Measurements from ENCODE around the gene KRT7. TPM values are rescaled to one million over a fixed set of nuclear protein-coding genes. Genes with fewer than 3 reads are reported as not detected.

KRT7 gene
- total and polyA plus RNA-seq, 5 donors, result 0.16 to 3.0 (median 1.0) TPM; not detected in 1

DNA sequence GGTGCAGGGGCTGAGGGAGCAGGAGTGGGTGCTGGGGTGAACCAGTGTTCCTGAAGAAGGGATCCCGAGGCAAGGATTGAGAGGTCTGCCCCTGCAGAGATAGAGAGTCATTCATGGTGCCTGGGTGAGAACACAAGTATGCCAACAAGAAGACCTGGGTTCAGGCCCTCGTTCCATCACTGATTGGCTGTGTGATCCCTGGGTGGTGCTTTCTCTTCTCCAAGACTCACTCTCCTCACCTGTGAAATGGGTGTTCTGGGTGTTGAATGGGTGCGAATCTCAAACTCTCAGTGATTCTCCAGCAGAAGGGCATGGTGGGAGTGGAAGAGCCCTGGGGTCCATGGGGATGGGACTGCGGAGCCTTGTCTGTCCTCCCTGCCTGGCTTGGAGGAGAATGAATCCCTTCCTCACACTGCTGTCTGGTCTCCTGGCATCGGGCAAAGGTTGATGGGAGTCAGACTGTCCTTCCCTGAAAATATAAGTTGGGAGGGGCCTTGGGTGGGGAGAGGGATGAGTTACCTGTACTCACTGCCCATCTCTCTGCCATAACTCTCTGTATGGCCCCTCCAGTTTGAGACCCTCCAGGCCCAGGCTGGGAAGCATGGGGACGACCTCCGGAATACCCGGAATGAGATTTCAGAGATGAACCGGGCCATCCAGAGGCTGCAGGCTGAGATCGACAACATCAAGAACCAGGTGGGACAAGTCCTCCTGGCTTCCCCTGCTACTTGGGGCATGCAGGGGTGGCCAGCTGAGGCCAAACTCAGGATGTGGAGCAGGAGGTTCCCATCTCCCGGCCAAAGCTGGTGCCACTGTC lies 9.6 kb downstream of the KRT7 start:
- Histone ChIP-seq H3K27me3 (ENCODE audit: control insufficient read depth, insufficient read depth) (no peaks in the 10 kb centered on the region), H3K27ac (ENCODE audit: low read length) (no peak overlapping the region), H3K9me3 (ENCODE audit: control insufficient read depth, low read length) (peaks cover 2% of the 10 kb centered on the region), H3K4me1 (ENCODE audit: control insufficient read depth, insufficient read depth, low read length) (peaks cover 8% of the 10 kb centered on the region), H3K4me3 (ENCODE audit: low read length) (no peak overlapping the region)
- WGBS, result 93% methylated on average over 11 of the region's 11 CpGs
- ATAC-seq (no peak), DNase-seq (no peak)
- intact Hi-C loops (cut with DNase I), result no loop called here

DNA sequence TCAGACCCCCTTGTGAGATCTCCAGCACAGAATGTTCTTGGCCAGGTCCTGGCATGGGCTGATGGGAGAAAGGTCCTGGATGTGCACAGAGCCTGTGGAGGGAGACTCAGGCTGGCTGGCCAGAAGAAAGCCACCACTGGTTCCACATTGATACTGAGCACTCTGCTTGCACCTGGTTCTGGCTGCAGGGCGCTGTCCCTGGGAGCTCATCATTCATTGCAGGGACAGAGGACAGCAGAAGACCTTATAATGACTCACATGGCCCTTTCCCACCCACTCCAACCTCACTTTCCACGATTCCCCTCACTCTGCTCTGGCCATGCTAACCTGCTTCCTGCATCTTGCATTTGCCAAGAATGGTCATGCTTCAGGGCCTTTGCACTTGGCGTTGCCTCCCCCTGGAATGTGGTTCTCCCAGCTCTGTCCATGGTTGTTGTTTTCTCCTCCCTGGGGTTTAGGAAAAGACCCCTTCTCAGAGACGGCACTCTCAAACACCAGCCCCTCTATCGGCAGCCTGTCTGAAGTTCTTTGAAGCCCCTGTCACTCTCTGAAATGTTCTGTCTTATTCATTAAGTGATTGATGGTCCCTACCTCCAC lies 10.3 kb downstream of the KRT7 start:
- intact Hi-C loops (cut with DNase I), result no loop called here
- ATAC-seq (no peak), DNase-seq (no peak)
- no peaks in the 10 kb centered on the region for H3K27me3 ChIP-seq (ENCODE audit: control insufficient read depth, insufficient read depth)
- H3K4me1 ChIP-seq (ENCODE audit: control insufficient read depth, insufficient read depth, low read length), result peaks cover 8% of the 10 kb centered on the region
- peaks cover 2% of the 10 kb centered on the region for H3K9me3 ChIP-seq (ENCODE audit: control insufficient read depth, low read length)
- WGBS, result 71% methylated on average over 5 of the region's 5 CpGs
- H3K4me3 ChIP-seq (ENCODE audit: low read length), result no peak overlapping the region
- H3K27ac ChIP-seq (ENCODE audit: low read length), result no peak overlapping the region

DNA sequence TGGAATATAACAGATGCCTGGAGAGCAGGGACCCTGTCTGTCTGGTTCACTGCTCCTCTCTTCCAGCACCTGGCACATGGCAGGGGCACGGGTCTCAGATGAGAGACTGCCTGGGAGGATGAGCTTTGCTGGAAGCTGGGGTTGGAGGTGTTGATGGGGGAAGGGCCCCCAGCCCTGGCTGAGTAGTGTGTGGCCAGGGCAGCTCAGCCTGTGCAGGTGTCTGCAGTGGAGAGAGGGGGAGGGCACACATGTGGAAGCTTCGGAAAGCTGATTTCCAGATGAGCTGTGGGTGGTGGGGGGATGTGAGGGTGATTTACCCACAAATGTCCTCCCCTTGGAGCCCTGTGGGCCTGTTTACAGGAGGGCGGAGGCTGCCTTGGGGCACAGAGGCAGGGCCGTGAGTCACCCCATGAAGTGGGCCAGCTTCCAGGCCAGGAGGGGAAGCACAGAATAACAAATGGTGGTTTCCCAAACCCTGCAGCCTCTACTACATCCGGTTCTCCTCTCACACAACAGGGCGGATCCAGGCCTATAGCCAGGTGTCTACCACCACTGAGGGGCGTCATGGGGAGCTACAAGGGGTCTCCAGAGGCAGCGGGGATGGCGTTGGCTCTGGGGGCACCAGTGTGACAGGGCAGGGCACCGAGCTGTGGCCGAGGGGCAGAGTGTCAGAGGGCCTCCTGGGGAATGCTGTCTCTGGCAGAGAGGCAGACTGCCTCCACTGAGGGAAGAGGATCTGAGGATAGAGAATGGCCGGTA lies 11.0 kb downstream of the KRT7 start:
- intact Hi-C loops (cut with DNase I), result no loop called here
- 58% methylated on average over 12 of the region's 12 CpGs for WGBS
- ATAC-seq, result peak; percentile 73 to 90
- H3K27ac ChIP-seq (ENCODE audit: low read length), result no peak overlapping the region
- H3K27me3 ChIP-seq (ENCODE audit: control insufficient read depth, insufficient read depth), result no peaks in the 10 kb centered on the region
- peak; percentile 81 to 84 (median 83) for DNase-seq
- H3K4me3 ChIP-seq (ENCODE audit: low read length), result no peak overlapping the region
- H3K4me1 ChIP-seq (ENCODE audit: control insufficient read depth, insufficient read depth, low read length), result peaks cover 8% of the 10 kb centered on the region
- peaks cover 2% of the 10 kb centered on the region for H3K9me3 ChIP-seq (ENCODE audit: control insufficient read depth, low read length)

DNA sequence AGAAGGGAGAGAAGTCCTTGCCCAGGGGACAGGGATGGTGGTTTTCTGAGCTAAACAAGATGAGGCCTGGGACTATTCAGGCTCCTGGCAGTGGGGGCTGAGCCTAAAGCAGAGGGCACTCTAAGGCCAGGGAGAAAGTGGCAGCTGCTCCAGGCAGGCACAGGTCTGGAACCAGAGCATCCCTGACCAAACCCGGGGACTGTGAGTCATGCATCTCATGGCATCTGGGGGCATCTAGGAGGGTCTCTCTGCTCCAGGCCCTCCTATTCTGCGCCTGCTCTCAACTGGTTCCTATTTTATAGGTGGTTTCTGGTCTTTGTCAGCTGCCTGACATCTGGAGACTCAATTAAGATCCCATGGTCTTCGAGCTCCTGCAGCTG lies 11.6 kb downstream of the KRT7 start:
- intact Hi-C loops (cut with DNase I), result no loop called here
- Histone ChIP-seq H3K9me3 (ENCODE audit: control insufficient read depth, low read length) (peaks cover 2% of the 10 kb centered on the region), H3K27ac (ENCODE audit: low read length) (no peak overlapping the region), H3K27me3 (ENCODE audit: control insufficient read depth, insufficient read depth) (no peaks in the 10 kb centered on the region), H3K4me3 (ENCODE audit: low read length) (no peak overlapping the region), H3K4me1 (ENCODE audit: control insufficient read depth, insufficient read depth, low read length) (peaks cover 8% of the 10 kb centered on the region)
- WGBS, result 71% methylated on average over 3 of the region's 3 CpGs
- ATAC-seq, result no peak
- DNase-seq, result no peak

DNA sequence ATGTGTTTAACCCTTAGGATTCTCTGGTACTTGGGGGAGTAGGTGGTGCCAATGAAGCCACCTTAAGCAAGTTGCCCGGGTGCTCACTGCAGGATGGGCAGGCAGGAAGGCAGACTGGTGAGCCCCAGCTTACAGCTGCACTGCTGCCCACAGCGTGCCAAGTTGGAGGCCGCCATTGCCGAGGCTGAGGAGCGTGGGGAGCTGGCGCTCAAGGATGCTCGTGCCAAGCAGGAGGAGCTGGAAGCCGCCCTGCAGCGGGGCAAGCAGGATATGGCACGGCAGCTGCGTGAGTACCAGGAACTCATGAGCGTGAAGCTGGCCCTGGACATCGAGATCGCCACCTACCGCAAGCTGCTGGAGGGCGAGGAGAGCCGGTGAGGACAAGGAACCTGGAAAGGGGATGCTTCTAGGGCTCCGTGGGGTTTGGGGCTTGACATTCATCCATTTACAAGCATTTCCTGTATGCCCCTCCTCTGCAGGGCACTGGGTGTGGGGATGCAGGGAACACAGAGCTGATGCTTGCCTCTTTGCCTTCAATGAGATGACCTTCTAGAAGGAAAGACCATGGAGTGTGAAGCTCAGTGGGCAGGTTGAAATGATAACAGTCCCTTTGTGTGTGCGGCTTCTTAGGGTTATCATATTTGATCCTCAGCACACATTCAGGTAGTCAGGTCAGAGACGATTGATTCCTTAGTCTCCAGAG lies 12.4 kb downstream of the KRT7 start:
- Histone ChIP-seq H3K4me1 (ENCODE audit: control insufficient read depth, insufficient read depth, low read length) (peaks cover 8% of the 10 kb centered on the region), H3K27ac (ENCODE audit: low read length) (no peak overlapping the region), H3K4me3 (ENCODE audit: low read length) (no peak overlapping the region), H3K9me3 (ENCODE audit: control insufficient read depth, low read length) (peaks cover 2% of the 10 kb centered on the region), H3K27me3 (ENCODE audit: control insufficient read depth, insufficient read depth) (no peaks in the 10 kb centered on the region)
- ATAC-seq (no peak), DNase-seq (no peak)
- intact Hi-C loops (cut with DNase I), result no loop called here
- 90% methylated on average over 20 of the region's 20 CpGs for whole genome bisulfite sequencing

DNA sequence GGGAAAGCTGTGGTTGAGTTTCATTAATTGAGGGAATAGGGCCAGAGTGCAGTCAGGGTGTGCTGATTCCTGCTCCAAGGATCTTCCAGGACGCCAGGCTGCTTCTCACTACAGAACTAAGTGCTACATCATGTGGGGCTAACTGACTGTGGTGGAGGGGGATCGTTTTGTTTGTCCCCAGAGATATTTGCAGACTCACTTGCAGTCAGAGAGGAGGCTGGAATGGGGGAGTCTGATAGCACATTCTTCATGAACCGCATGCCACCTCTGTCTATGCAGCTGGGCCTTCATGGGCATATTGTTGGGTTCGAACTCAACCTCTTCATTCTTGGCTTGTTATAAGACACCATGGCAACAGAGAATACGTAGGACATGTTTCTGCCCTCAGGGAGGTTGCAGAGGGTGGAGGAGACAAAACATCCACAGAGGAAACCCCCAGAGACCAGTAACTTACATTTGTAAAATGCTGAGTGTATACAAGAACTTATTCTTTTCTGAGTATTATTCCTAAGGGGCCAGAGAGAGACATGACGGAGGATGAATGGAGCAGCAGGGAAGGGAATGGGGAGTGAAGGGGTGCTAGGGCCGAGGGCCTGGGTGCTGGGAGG lies 13.0 kb downstream of the KRT7 start:
- H3K27ac ChIP-seq (ENCODE audit: low read length), result no peak overlapping the region
- WGBS, result 86% methylated on average over 7 of the region's 7 CpGs
- intact Hi-C loops (cut with DNase I), result no loop called here

DNA sequence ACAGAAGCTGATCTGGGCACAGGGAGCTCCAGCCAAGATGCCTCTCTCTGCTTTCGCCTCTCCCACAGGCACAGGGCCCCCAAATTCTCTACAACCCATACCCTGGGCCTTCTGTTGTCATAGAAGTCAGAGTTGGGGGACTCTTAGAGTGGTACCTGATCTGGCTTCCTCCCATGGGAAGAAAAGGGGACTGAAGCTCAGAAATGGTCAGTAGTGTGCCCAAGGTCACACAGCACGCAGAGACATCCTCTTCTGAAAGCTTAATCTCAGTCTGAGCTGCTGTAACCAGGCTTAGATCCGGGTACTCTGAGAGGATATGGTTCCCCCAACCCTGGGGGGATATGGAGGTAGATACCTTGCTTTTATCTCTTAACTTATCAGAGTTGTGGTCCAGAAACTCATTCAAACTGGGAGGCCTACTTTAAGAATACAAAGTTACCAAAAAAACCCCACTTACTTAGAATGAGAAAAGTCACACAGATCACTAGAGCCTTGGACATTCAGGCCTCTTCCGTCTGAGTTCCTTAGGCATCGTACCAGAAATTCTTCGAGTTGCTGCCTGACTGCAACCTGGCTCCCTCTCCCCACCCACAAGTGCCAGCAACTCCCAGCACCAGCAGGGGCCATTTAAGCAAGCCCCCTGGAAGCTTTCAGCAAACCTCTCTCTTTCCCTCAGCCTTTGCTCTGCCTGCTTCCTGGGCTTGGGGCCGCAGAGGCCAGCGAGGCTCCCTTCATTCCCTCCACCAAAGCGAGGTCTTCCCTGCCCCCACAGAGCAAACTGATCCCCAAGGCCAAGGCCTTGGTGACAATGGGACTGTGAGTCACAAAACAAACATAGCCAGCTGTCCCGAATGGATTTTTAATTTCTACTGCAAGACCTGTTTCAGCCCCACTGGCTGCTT lies 13.9 kb downstream of the KRT7 start:
- peaks cover 8% of the 10 kb centered on the region for H3K4me1 ChIP-seq (ENCODE audit: control insufficient read depth, insufficient read depth, low read length)
- no peaks in the 10 kb centered on the region for H3K27me3 ChIP-seq (ENCODE audit: control insufficient read depth, insufficient read depth)
- WGBS, result 57% methylated on average over 10 of the region's 10 CpGs
- intact Hi-C loops (cut with DNase I), result no loop called here
- H3K4me3 ChIP-seq (ENCODE audit: low read length), result no peak overlapping the region
- DNase-seq (no peak), ATAC-seq (no peak)
- H3K9me3 ChIP-seq (ENCODE audit: control insufficient read depth, low read length), result peaks cover 2% of the 10 kb centered on the region
- no peak overlapping the region for H3K27ac ChIP-seq (ENCODE audit: low read length)

More for the DNA sequence above, 13.0 kb downstream of the KRT7 start:
- Histone ChIP-seq H3K4me1 (ENCODE audit: control insufficient read depth, insufficient read depth, low read length) (peaks cover 8% of the 10 kb centered on the region), H3K4me3 (ENCODE audit: low read length) (no peak overlapping the region), H3K27me3 (ENCODE audit: control insufficient read depth, insufficient read depth) (no peaks in the 10 kb centered on the region), H3K9me3 (ENCODE audit: control insufficient read depth, low read length) (peaks cover 2% of the 10 kb centered on the region)
- no peak for ATAC-seq
- DNase-seq, result no peak

DNA sequence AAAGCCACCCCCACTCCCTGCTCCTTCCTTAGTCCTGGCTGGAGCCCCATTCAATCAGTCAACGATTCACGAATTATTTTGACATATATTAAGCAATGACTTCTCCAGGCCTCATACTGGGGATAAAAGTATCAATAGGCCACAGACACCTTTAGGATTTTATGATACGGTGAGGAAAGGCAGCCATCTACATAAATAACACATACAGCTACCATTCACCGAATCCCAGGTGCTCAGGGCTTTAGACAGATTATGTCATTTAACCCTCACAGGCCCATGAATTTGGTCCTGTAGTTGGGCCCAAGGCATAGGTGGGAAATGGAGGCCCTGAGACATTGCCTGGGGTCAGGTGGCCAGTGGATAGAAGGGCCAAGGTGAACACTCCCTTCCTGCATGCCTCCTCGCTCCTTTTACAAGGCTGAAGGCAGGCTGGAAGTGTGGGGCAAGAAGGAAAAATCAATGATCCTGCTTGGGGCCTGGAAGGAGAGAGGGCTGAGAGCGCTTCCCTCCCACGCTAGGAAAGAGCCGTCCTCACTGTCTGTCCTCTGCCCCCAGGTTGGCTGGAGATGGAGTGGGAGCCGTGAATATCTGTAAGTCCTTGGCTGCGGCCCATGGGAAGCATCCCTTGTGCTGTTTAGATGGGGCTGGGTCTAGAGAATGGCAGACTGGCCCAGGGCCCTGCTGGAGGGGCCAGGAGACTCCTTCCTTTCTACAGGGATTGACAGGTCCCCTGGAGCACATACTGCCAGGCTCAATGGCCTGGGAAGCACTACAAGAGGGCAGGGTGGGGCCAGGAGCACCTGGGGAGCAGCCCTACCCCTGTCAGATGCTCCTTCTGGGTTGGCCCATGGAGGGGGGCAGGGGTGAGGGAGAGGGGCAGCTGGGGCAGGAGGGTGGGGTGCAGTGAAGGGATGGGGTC lies 14.8 kb downstream of the KRT7 start:
- Histone ChIP-seq H3K4me1 (ENCODE audit: control insufficient read depth, insufficient read depth, low read length) (peaks cover 8% of the 10 kb centered on the region), H3K4me3 (ENCODE audit: low read length) (no peak overlapping the region), H3K27me3 (ENCODE audit: control insufficient read depth, insufficient read depth) (no peaks in the 10 kb centered on the region), H3K9me3 (ENCODE audit: control insufficient read depth, low read length) (peaks cover 2% of the 10 kb centered on the region), H3K27ac (ENCODE audit: low read length) (no peak overlapping the region)
- 76% methylated on average over 10 of the region's 10 CpGs for WGBS
- intact Hi-C loops (cut with DNase I), result no loop called here
- ATAC-seq, result no peak
- DNase-seq, result no peak
